Fibroblast of gingiva (primary cell): ENCODE measurements around the gene MZF1.
"Not testable (repeated sequence)": the region's sequence is repeated elsewhere in the genome, so short reads cannot be mapped to it uniquely, and the experiment has no call there.

Source experiments
- DNase-seq: peaks from one replicate; pipeline ENCODE4 v3.0.0-alpha.2; 2011; ENCODE audit warnings: low read depth

The MZF1 gene

GRCh38 chr19:58572818-58573657 is at the start of gene MZF1:
TSS of gene MZF1 (minus strand) at chr19:58573335. CDS start at chr19:58571389, 1,946 bp downstream.
- DNase-seq, result peak; percentile 100

GRCh38 chr19:58607213-58607612 is 34.1 kb upstream of the MZF1 start:
- DNase-seq, result not testable (repeated sequence)

GRCh38 chr19:58606251-58606896 is 33.2 kb upstream of the MZF1 start:
- DNase-seq, result not testable (repeated sequence)

- no peak for DNase-seq
Observed at GRCh38 chr19:58586133-58586765, 13.1 kb upstream of the MZF1 start.

- DNase-seq, result no peak
Observed at GRCh38 chr19:58585442-58586132, 12.5 kb upstream of the MZF1 start.

- DNase-seq, result no peak
Observed at GRCh38 chr19:58584498-58585441, 11.6 kb upstream of the MZF1 start.

- no peak for DNase-seq
Observed at GRCh38 chr19:58582985-58583384, 9.8 kb upstream of the MZF1 start.

GRCh38 chr19:58581227-58582141 is 8.3 kb upstream of the MZF1 start:
- peak; percentile 83 for DNase-seq

GRCh38 chr19:58579473-58580142 is 6.5 kb upstream of the MZF1 start:
- DNase-seq, result no peak

GRCh38 chr19:58578012-58578925 is 5.1 kb upstream of the MZF1 start:
- no peak for DNase-seq

- not testable (repeated sequence) for DNase-seq
Observed at GRCh38 chr19:58577581-58577980, 4.4 kb upstream of the MZF1 start.

GRCh38 chr19:58575183-58576041 is 2.3 kb upstream of the MZF1 start:
- peak; percentile 91 for DNase-seq

GRCh38 chr19:58573658-58574164 is 576 bp upstream of the MZF1 start:
- no peak for DNase-seq

- DNase-seq, result no peak
Observed at GRCh38 chr19:58572026-58572817, 913 bp downstream of the MZF1 start.

GRCh38 chr19:58571575-58571947 is 1.6 kb downstream of the MZF1 start:
- DNase-seq, result no peak
